H1 (cell line): ENCODE measurements around the gene CAMTA1. TPM values are rescaled to one million over a fixed set of nuclear protein-coding genes. Genes with fewer than 3 reads are reported as not detected.
A peak's percentile ranks its signal among the peaks of the same experiment; 100 is the strongest.

Experiments
- ATF2 ChIP-seq: IDR thresholded peaks from 2 replicates; pipeline ENCODE4 v1.6.1; 2012; ENCODE audit warnings: low read length, inconsistent platforms
- CHD2 ChIP-seq: IDR thresholded peaks from 2 replicates; pipeline ENCODE4 v1.6.1; 2012; ENCODE audit warnings: low read length, improper control_type of control experiment
- CREB1 ChIP-seq: IDR thresholded peaks from 2 replicates; pipeline ENCODE4 v1.6.1; 2012; ENCODE audit warnings: inconsistent platforms
- KDM5A ChIP-seq: fragments of 200-600 bp; IDR thresholded peaks from 2 replicates; pipeline ENCODE4 v1.7.1; 2012; ENCODE audit warnings: mild to moderate bottlenecking, low read length, inconsistent platforms, mixed read lengths
- NANOG ChIP-seq: IDR thresholded peaks from 2 replicates; pipeline ENCODE4 v1.6.1; 2011; ENCODE audit warnings: low read length, low read depth, mild to moderate bottlenecking, inconsistent platforms; ENCODE audit not compliant: insufficient read depth, poor library complexity, severe bottlenecking
- RBBP5 ChIP-seq: IDR thresholded peaks from 2 replicates; pipeline ENCODE4 v1.7.1; 2012; ENCODE audit warnings: low read depth, mild to moderate bottlenecking, inconsistent platforms, low read length, moderate library complexity, borderline replicate concordance
- YY1 ChIP-seq: IDR thresholded peaks from 2 replicates; pipeline ENCODE4 v1.6.1; 2011; ENCODE audit warnings: low read depth, mild to moderate bottlenecking, low read length
- polyA plus RNA-seq, 7 experiments: library from polyadenylated mRNA; depleted of rRNA in 3 of 7; stranded (reverse) in 5 of 7; unstranded in 2 of 7; fragments of >200 nt in 5 of 7; fragments of 200-250 nt in 2 of 7; gene quantifications; 1 replicate in 5 of 7; 2 replicates in 1 of 7; 4 replicates in 1 of 7; pipeline versions ENCODE4 v1.2.1 to v1.2.3, GENCODE V29; 2011 to 2013; ENCODE audit warnings: missing spikeins in 2 of 7, mixed read lengths in 2 of 7
- total RNA-seq: library from RNA; stranded (reverse); fragmentation: NEBNext Ultra II Directional; extraction: Animal tissue kit (Norgen Biotek cat#: 25700); gene quantifications from 2 replicates; pipeline ENCODE4 v1.2.1, GENCODE V29; 2021
- TF ChIP-seq, protein P1 (sequence below): fragments of 300-600 bp; sonication (generic); IDR thresholded peaks from 2 replicates; pipeline ENCODE4 v1.7.1; 2012; ENCODE audit warnings: low read length, moderate library complexity, mild to moderate bottlenecking, inconsistent platforms; ENCODE audit not compliant: insufficient replicate concordance

CAMTA1 gene
- total and polyA plus RNA-seq, 2 of the 8 experiments (the other 6 are each of a cell fraction or from before 2014, with no cell fraction given), result 65.0 to 119 TPM

DNA sequence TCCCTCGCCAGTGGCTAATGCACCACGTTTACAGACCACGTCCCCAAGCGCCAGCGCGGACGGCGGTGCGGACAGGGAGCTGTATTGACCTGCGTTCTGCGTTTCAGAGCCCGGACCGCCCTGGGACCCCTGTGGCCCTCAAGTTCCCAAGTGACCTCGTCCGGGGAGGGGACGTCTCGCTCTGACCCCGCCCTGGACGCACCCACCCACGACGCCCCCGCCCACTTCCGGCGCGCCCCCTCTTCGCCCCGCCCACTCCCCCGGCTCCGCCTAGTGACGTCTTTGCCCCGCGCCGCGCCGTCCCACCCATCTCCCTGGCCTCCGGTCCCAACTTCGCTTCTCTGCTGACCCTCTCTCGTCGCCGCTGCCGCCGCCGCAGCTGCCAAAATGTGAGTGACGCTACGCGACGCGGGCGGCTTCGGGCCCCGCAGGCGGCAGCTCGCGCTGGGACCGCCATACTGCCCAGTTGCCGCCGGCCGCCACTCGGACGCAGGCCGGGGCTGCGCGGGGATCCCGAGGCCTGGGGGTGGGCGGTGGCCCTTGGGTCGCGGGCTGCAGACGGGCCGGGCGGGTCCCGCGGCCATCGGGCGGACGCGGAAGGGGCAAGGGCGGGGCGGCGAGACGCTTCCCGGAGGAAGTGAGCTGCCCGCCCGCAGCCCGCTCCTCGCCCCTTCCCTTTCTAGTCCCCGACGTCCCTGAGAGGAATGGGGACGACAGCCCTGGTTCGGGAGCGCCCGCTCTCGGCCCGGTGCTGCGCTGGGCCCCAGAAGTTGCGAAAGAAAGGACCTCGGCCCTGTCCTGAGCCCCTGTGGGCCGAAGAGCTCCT is 986.0 kb downstream of the CAMTA1 start, which contains the start of gene VAMP3 (continued):
- TF ChIP-seq, protein P1, sequence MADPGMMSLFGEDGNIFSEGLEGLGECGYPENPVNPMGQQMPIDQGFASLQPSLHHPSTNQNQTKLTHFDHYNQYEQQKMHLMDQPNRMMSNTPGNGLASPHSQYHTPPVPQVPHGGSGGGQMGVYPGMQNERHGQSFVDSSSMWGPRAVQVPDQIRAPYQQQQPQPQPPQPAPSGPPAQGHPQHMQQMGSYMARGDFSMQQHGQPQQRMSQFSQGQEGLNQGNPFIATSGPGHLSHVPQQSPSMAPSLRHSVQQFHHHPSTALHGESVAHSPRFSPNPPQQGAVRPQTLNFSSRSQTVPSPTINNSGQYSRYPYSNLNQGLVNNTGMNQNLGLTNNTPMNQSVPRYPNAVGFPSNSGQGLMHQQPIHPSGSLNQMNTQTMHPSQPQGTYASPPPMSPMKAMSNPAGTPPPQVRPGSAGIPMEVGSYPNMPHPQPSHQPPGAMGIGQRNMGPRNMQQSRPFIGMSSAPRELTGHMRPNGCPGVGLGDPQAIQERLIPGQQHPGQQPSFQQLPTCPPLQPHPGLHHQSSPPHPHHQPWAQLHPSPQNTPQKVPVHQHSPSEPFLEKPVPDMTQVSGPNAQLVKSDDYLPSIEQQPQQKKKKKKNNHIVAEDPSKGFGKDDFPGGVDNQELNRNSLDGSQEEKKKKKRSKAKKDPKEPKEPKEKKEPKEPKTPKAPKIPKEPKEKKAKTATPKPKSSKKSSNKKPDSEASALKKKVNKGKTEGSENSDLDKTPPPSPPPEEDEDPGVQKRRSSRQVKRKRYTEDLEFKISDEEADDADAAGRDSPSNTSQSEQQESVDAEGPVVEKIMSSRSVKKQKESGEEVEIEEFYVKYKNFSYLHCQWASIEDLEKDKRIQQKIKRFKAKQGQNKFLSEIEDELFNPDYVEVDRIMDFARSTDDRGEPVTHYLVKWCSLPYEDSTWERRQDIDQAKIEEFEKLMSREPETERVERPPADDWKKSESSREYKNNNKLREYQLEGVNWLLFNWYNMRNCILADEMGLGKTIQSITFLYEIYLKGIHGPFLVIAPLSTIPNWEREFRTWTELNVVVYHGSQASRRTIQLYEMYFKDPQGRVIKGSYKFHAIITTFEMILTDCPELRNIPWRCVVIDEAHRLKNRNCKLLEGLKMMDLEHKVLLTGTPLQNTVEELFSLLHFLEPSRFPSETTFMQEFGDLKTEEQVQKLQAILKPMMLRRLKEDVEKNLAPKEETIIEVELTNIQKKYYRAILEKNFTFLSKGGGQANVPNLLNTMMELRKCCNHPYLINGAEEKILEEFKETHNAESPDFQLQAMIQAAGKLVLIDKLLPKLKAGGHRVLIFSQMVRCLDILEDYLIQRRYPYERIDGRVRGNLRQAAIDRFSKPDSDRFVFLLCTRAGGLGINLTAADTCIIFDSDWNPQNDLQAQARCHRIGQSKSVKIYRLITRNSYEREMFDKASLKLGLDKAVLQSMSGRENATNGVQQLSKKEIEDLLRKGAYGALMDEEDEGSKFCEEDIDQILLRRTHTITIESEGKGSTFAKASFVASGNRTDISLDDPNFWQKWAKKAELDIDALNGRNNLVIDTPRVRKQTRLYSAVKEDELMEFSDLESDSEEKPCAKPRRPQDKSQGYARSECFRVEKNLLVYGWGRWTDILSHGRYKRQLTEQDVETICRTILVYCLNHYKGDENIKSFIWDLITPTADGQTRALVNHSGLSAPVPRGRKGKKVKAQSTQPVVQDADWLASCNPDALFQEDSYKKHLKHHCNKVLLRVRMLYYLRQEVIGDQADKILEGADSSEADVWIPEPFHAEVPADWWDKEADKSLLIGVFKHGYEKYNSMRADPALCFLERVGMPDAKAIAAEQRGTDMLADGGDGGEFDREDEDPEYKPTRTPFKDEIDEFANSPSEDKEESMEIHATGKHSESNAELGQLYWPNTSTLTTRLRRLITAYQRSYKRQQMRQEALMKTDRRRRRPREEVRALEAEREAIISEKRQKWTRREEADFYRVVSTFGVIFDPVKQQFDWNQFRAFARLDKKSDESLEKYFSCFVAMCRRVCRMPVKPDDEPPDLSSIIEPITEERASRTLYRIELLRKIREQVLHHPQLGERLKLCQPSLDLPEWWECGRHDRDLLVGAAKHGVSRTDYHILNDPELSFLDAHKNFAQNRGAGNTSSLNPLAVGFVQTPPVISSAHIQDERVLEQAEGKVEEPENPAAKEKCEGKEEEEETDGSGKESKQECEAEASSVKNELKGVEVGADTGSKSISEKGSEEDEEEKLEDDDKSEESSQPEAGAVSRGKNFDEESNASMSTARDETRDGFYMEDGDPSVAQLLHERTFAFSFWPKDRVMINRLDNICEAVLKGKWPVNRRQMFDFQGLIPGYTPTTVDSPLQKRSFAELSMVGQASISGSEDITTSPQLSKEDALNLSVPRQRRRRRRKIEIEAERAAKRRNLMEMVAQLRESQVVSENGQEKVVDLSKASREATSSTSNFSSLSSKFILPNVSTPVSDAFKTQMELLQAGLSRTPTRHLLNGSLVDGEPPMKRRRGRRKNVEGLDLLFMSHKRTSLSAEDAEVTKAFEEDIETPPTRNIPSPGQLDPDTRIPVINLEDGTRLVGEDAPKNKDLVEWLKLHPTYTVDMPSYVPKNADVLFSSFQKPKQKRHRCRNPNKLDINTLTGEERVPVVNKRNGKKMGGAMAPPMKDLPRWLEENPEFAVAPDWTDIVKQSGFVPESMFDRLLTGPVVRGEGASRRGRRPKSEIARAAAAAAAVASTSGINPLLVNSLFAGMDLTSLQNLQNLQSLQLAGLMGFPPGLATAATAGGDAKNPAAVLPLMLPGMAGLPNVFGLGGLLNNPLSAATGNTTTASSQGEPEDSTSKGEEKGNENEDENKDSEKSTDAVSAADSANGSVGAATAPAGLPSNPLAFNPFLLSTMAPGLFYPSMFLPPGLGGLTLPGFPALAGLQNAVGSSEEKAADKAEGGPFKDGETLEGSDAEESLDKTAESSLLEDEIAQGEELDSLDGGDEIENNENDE, result no peak
- TF ChIP-seq CREB1 (peak; percentile 97), RBBP5 (peak; percentile 92; the same call in 1 of the 2 replicates), YY1 (no peak), CHD2 (no peak), NANOG (no peak), KDM5A (peak; percentile 77), ATF2 (no peak)
